Transverse colon (tissue), 4 donors: ENCODE data around the gene PSMD11. TPM values are rescaled to one million over a fixed set of nuclear protein-coding genes. Genes with fewer than 3 reads are reported as not detected.

ENCODE experiments used
- DNase-seq: peaks from one replicate; pipeline ENCODE4 v3.0.0-alpha.2; 2019
- H3K27ac ChIP-seq, 4 donors: fragments of 200-600 bp; sonication (generic); 2 replicates each; pipeline ENCODE4 v1.5.1; 2016 to 2018; ENCODE audit warnings: inconsistent platforms in 4 of 4
- H3K27me3 ChIP-seq: fragments of 200-600 bp; sonication (generic); 2 replicates; pipeline ENCODE4 v1.5.1; 2017; ENCODE audit warnings: inconsistent platforms
- H3K36me3 ChIP-seq, 4 donors: fragments of 200-600 bp; sonication (generic); 2 replicates each; pipeline ENCODE4 v1.5.1; 2017 to 2019; ENCODE audit warnings: inconsistent platforms in 4 of 4
- H3K4me1 ChIP-seq, 4 donors: fragments of 200-600 bp; sonication (generic); 2 replicates each; pipeline ENCODE4 v1.5.1; 2017 to 2020; ENCODE audit warnings: inconsistent platforms in 4 of 4
- H3K4me3 ChIP-seq, 4 donors: fragments of 200-600 bp; sonication (generic); 1 replicate in 1 of 4; 2 replicates in 3 of 4; pipeline versions ENCODE4 v1.5.1 to v1.6.1; 2017 to 2019; ENCODE audit warnings: inconsistent platforms in 4 of 4
- H3K9me3 ChIP-seq, 2 donors: fragments of 200-600 bp; sonication (generic); 2 replicates each; pipeline ENCODE4 v1.5.1; 2017 to 2019; ENCODE audit warnings: inconsistent platforms in 2 of 2
- CTCF ChIP-seq, 5 experiments: fragments of 200-600 bp in 3 of 5; fragments of 450-650 bp in 2 of 5; sonication (generic) in 3 of 5; IDR thresholded peaks; 1 replicate in 2 of 5; 2 replicates in 3 of 5; pipeline ENCODE4 v1.5.1; 2016 to 2017; ENCODE audit warnings: antibody characterized with exemption in 5 of 5, inconsistent platforms in 3 of 5, mild to moderate bottlenecking in 2 of 5, moderate library complexity in 1 of 5
- EP300 ChIP-seq: sonication (generic); formaldehyde crosslinking; IDR thresholded peaks from one replicate; pipeline ENCODE4 v1.6.1; 2017; ENCODE audit warnings: antibody characterized with exemption, low read depth
- POLR2A ChIP-seq: fragments of 450-650 bp; IDR thresholded peaks from one replicate; pipeline ENCODE4 v1.6.1; 2016; ENCODE audit warnings: antibody characterized with exemption, mild to moderate bottlenecking, moderate library complexity
- POLR2AphosphoS5 ChIP-seq, 3 donors: sonication (generic); formaldehyde crosslinking; IDR thresholded peaks; one replicate each; pipeline ENCODE4 v1.6.1; 2016; ENCODE audit warnings: antibody characterized with exemption in 3 of 3
- WGBS, 2 donors: methylation state at CpG; one replicate each; pipeline ENCODE4 v1.1.5; 2018; ENCODE audit warnings: low coverage in 1 of 2; 5-methylcytosine and 5-hydroxymethylcytosine counted together
- in situ Hi-C, 4 donors: fragments of 200-750 bp; cut with MboI; loops; one replicate each; pipeline versions ENCODE4 v1.15.0 to v1.15.1; 2017; ENCODE audit warnings: low sequenced_read_pairs in 3 of 4, low pct_ligation_motif_present in 1 of 4, low pct_unique_long_range_greater_than_20kb in 1 of 4
- intact Hi-C: fragments of 100-400 bp; cut with DNase I; formaldehyde crosslinking; loops from one replicate; pipeline ENCODE4 v1.15.1; 2023; ENCODE audit warnings: low total_unique reads
- small RNA-seq, 4 donors: library from RNA; depleted of rRNA; stranded (forward); fragments of <200 nt; gene quantifications; one replicate each; pipeline ENCODE3, GENCODE V24; 2016
- total RNA-seq, 4 donors: library from RNA; depleted of rRNA; stranded (reverse); fragments of >200 nt; gene quantifications; one replicate each; pipeline ENCODE4 v1.1.0, GENCODE V29; 2016

The PSMD11 gene
- total RNA-seq, 4 donors from 2014 or later, result 20.9 to 238 (median 62.3) TPM

- no peak overlapping the region for H3K27ac ChIP-seq
- H3K4me3 ChIP-seq, result no peak overlapping the region
- H3K27me3 ChIP-seq, result no peaks in the 10 kb centered on the region
- 80 to 95% methylated on average over 2 to 4 of the region's 4 CpGs for WGBS, 2 donors
- H3K9me3 ChIP-seq, result no peaks in the 10 kb centered on the region
- no peaks in the 10 kb centered on the region for H3K36me3 ChIP-seq
- DNase-seq, result no peak
- in situ Hi-C loops (no loop called here), intact Hi-C loops (no loop called here)
- H3K4me1 ChIP-seq, result no peaks in the 10 kb centered on the region
- TF ChIP-seq CTCF (IDR thresholded peaks at IDR 0.05), result no peak
- TF ChIP-seq POLR2AphosphoS5 (IDR thresholded peaks at IDR 0.05), result no peak
- TF ChIP-seq POLR2A, result no peak
- TF ChIP-seq EP300, result no peak
These were observed 82.8 kb downstream of the PSMD11 start for GRCh38 chr17:32527146-32527545.

GRCh38 chr17:32528825-32529224 lies 84.5 kb downstream of the PSMD11 start:
- no peaks in the 10 kb centered on the region for H3K9me3 ChIP-seq
- H3K4me1 ChIP-seq, result no peaks in the 10 kb centered on the region
- intact Hi-C loops, result no loop called here
- H3K36me3 ChIP-seq, result no peaks in the 10 kb centered on the region
- DNase-seq, result no peak
- TF ChIP-seq CTCF (IDR thresholded peaks at IDR 0.05) (no peak), POLR2AphosphoS5 (IDR thresholded peaks at IDR 0.05) (no peak), EP300 (no peak), POLR2A (no peak)
- WGBS, 2 donors, result 87 to 93% methylated on average over 5 to 7 of the region's 7 CpGs
- no peak overlapping the region for H3K27ac ChIP-seq
- no peak overlapping the region for H3K4me3 ChIP-seq
- in situ Hi-C loops, result no loop called here
- no peaks in the 10 kb centered on the region for H3K27me3 ChIP-seq

GRCh38 chr17:32529604-32530003 lies 85.3 kb downstream of the PSMD11 start:
- H3K36me3 ChIP-seq, result no peaks in the 10 kb centered on the region
- H3K4me3 ChIP-seq, result no peak overlapping the region
- DNase-seq, result no peak
- WGBS, 2 donors, result 84% methylated on average over 10 of the region's 10 CpGs; no CpG with 5 or more reads in 1 of the 2 donors
- H3K27ac ChIP-seq, result no peak overlapping the region
- H3K27me3 ChIP-seq, result no peaks in the 10 kb centered on the region
- TF ChIP-seq EP300 (no peak), POLR2A (no peak), CTCF (IDR thresholded peaks at IDR 0.05) (no peak), POLR2AphosphoS5 (IDR thresholded peaks at IDR 0.05) (no peak)
- in situ Hi-C loops, result no loop called here
- no peaks in the 10 kb centered on the region for H3K4me1 ChIP-seq
- intact Hi-C loops, result no loop called here
- H3K9me3 ChIP-seq, result no peaks in the 10 kb centered on the region

Small RNAs within 50 kb of the gene (small RNA-seq; reads per million reads assigned to genes)
- gene AC005899.2, result 0 reads per million in 4 donors
- 0 reads per million in 4 donors for gene AC005899.6
- 0 reads per million in 4 donors for gene RF00019

Other genes starting within 250 kb of the PSMD11 start
- gene RHBDL3, start 178.7 kb upstream of the PSMD11 start, total RNA-seq, result under 1 TPM in 2 of 4 donors, not detected in 2; 0.27 to 0.64 TPM
- 10 to 100 TPM in 2 of 4 donors, 1 to 10 TPM in 2; 2.2 to 17.6 (median 9.6) TPM for gene C17orf75, start 102.3 kb upstream of the PSMD11 start, total RNA-seq
- 100 to 1,000 TPM in 3 of 4 donors, 10 to 100 TPM in 1; 78.9 to 203 (median 139) TPM for gene ZNF207, start 94.4 kb upstream of the PSMD11 start, total RNA-seq
- gene CDK5R1, start 42.5 kb downstream of the PSMD11 start, total RNA-seq, result 10 to 100 TPM in 1 of 4 donors, 1 to 10 TPM in 3; 1.3 to 41.2 (median 2.4) TPM